Measurements from ENCODE around the gene UGT1A8.

Gene UGT1A8

GRCh38 chr2:233668605-233669260 is 51.3 kb downstream of the UGT1A8 start:
- Histone ChIP-seq H3K9ac (ENCODE audit: low read length) (no peak overlapping the region), H3K9me2 (ENCODE audit: low read depth, low read length) (no peaks in the 10 kb centered on the region), H3F3A (ENCODE audit: insufficient read depth, low read length) (no peaks in the 10 kb centered on the region), H3K4me1 (ENCODE audit: insufficient read depth, low read length, severe bottlenecking) (no peaks in the 10 kb centered on the region), H3K79me2 (ENCODE audit: insufficient read depth, low read length) (no peaks in the 10 kb centered on the region), H4K20me1 (ENCODE audit: insufficient read depth, low read length) (no peaks in the 10 kb centered on the region), H2AFZ (ENCODE audit: low read length) (no peak overlapping the region), H3K4me2 (ENCODE audit: low read length) (no peak overlapping the region), H3K4me3 (ENCODE audit: low read depth, low read length, poor library complexity, severe bottlenecking) (no peak overlapping the region), H3K27ac (ENCODE audit: low read depth, low read length, poor library complexity, severe bottlenecking) (no peak overlapping the region), H3K9me3 (ENCODE audit: low read length) (no peaks in the 10 kb centered on the region), H3K27me3 (ENCODE audit: insufficient read depth, low read length) (no peaks in the 10 kb centered on the region; the same call in 1 of the 2 replicates), H3K36me3 (ENCODE audit: insufficient read depth, low read length) (no peaks in the 10 kb centered on the region)
- TF ChIP-seq CTCF (IDR thresholded peaks at IDR 0.05; ENCODE audit: low read length): no peak
- TF ChIP-seq EZH2 (IDR thresholded peaks at IDR 0.05; ENCODE audit: borderline replicate concordance, low read length): no peak

GRCh38 chr2:233671290-233672161 is 54.1 kb downstream of the UGT1A8 start, which contains the start of gene UGT1A9:
Gene UGT1A9, plus strand, starts transcription at chr2:233671898. Its CDS starts 37 bp downstream, at chr2:233671935.
- Histone ChIP-seq H3K9ac (ENCODE audit: low read length) (no peak within 1 kb of the TSS), H3K27me3 (ENCODE audit: insufficient read depth, low read length) (no peaks in the 10 kb centered on the region; the same call in 1 of the 2 replicates), H4K20me1 (ENCODE audit: insufficient read depth, low read length) (no peaks in the 10 kb centered on the region), H3K4me2 (ENCODE audit: low read length) (no peak within 1 kb of the TSS), H3K4me1 (ENCODE audit: insufficient read depth, low read length, severe bottlenecking) (no peaks in the 10 kb centered on the region), H3K36me3 (ENCODE audit: insufficient read depth, low read length) (no peaks in the 10 kb centered on the region), H3K27ac (ENCODE audit: low read depth, low read length, poor library complexity, severe bottlenecking) (no peak within 1 kb of the TSS), H2AFZ (ENCODE audit: low read length) (no peak within 1 kb of the TSS), H3K9me2 (ENCODE audit: low read depth, low read length) (no peaks in the 10 kb centered on the region), H3K4me3 (ENCODE audit: low read depth, low read length, poor library complexity, severe bottlenecking) (no peak within 1 kb of the TSS), H3K79me2 (ENCODE audit: insufficient read depth, low read length) (no peaks in the 10 kb centered on the region), H3F3A (ENCODE audit: insufficient read depth, low read length) (no peaks in the 10 kb centered on the region), H3K9me3 (ENCODE audit: low read length) (no peaks in the 10 kb centered on the region)
- TF ChIP-seq EZH2 (IDR thresholded peaks at IDR 0.05; ENCODE audit: borderline replicate concordance, low read length) (no peak), CTCF (IDR thresholded peaks at IDR 0.05; ENCODE audit: low read length) (no peak)

GRCh38 chr2:233672886-233673285 is 55.5 kb downstream of the UGT1A8 start:
- no peaks in the 10 kb centered on the region for H3K9me3 ChIP-seq (ENCODE audit: low read length)
- no peaks in the 10 kb centered on the region for H3K4me1 ChIP-seq (ENCODE audit: insufficient read depth, low read length, severe bottlenecking)
- no peak overlapping the region for H3K4me3 ChIP-seq (ENCODE audit: low read depth, low read length, poor library complexity, severe bottlenecking)
- TF ChIP-seq CTCF (IDR thresholded peaks at IDR 0.05; ENCODE audit: low read length): no peak
- no peak for TF ChIP-seq EZH2 (IDR thresholded peaks at IDR 0.05; ENCODE audit: borderline replicate concordance, low read length)
- no peaks in the 10 kb centered on the region for H3K36me3 ChIP-seq (ENCODE audit: insufficient read depth, low read length)
- H3K9me2 ChIP-seq (ENCODE audit: low read depth, low read length): no peaks in the 10 kb centered on the region
- no peaks in the 10 kb centered on the region for H3F3A ChIP-seq (ENCODE audit: insufficient read depth, low read length)
- H2AFZ ChIP-seq (ENCODE audit: low read length): no peak overlapping the region
- H3K4me2 ChIP-seq (ENCODE audit: low read length): no peak overlapping the region
- H3K27ac ChIP-seq (ENCODE audit: low read depth, low read length, poor library complexity, severe bottlenecking): no peak overlapping the region
- H3K27me3 ChIP-seq (ENCODE audit: insufficient read depth, low read length): no peaks in the 10 kb centered on the region; the same call in 1 of the 2 replicates
- no peak overlapping the region for H3K9ac ChIP-seq (ENCODE audit: low read length)
- H4K20me1 ChIP-seq (ENCODE audit: insufficient read depth, low read length): no peaks in the 10 kb centered on the region
- no peaks in the 10 kb centered on the region for H3K79me2 ChIP-seq (ENCODE audit: insufficient read depth, low read length)
